Astrocyte of the cerebellum (primary cell): ENCODE data around the gene RAB7A.
A peak's percentile ranks its signal among the peaks of the same experiment; 100 is the strongest.

Source experiments
- DNase-seq: peaks from one replicate; pipeline ENCODE4 v3.0.0-alpha.2; 2011; ENCODE audit warnings: low read depth
- H3K4me3 ChIP-seq: 2 replicates; pipeline ENCODE4 v1.5.1; 2011; ENCODE audit warnings: mild to moderate bottlenecking, low read depth, low read length, moderate library complexity
- CTCF ChIP-seq: IDR thresholded peaks from 2 replicates; pipeline ENCODE4 v1.5.1; 2012; ENCODE audit warnings: low read length, low read depth, moderate library complexity, mild to moderate bottlenecking; ENCODE audit errors: missing control alignments
- in situ Hi-C: cut with HindIII; loops from 2 replicates; pipeline ENCODE4 v1.10.0; 2017; ENCODE audit warnings: low sequenced_read_pairs

The RAB7A gene

GRCh38 chr3:128794770-128795649 lies 69.0 kb downstream of the RAB7A start:
- DNase-seq: no peak
- no peak overlapping the region for H3K4me3 ChIP-seq
- in situ Hi-C loops: loop anchor here (5.0 kb wide), 1 partner anchor 43 kb away; no protein-coding TSS in a partner anchor
- peak; percentile 82 for TF ChIP-seq CTCF

- in situ Hi-C loops: loop anchor here (5.0 kb wide), 1 partner anchor 47 kb away; no protein-coding TSS in a partner anchor
- H3K4me3 ChIP-seq: no peak overlapping the region
- no peak for TF ChIP-seq CTCF
- no peak for DNase-seq
Measured at GRCh38 chr3:128799653-128800052, 73.7 kb downstream of the RAB7A start.

- TF ChIP-seq CTCF: no peak
- in situ Hi-C loops: no loop called here
- H3K4me3 ChIP-seq: no peak overlapping the region
- peak; percentile 53 for DNase-seq
Measured at GRCh38 chr3:128800241-128801187, 74.5 kb downstream of the RAB7A start.

GRCh38 chr3:128801779-128802380 lies 75.9 kb downstream of the RAB7A start:
- no peak for TF ChIP-seq CTCF
- DNase-seq: no peak
- in situ Hi-C loops: no loop called here
- H3K4me3 ChIP-seq: no peak overlapping the region

GRCh38 chr3:128803307-128803706 lies 77.3 kb downstream of the RAB7A start:
- no peak overlapping the region for H3K4me3 ChIP-seq
- no peak for DNase-seq
- in situ Hi-C loops: no loop called here
- no peak for TF ChIP-seq CTCF
